Type B pancreatic cell (in vitro differentiated cells): ENCODE measurements around the gene PTPRK. TPM values are rescaled to one million over a fixed set of nuclear protein-coding genes. Genes with fewer than 3 reads are reported as not detected.

Experiments used
- DNase-seq: peaks from one replicate; pipeline ENCODE4 v3.0.0; 2021; ENCODE audit warnings: mixed read lengths; ENCODE audit not compliant: unreplicated experiment; ENCODE audit errors: extremely low spot score
- H3K27ac Mint-ChIP-seq: 2 replicates; pipeline ENCODE4 v1.8.0; 2021; ENCODE audit warnings: mild to moderate bottlenecking, mixed read lengths
- H3K27me3 Mint-ChIP-seq: 2 replicates; pipeline ENCODE4 v1.8.0; 2021; ENCODE audit warnings: mixed read lengths
- H3K36me3 Mint-ChIP-seq: 2 replicates; pipeline ENCODE4 v1.8.0; 2021; ENCODE audit warnings: mixed read lengths
- H3K4me1 Mint-ChIP-seq: one replicate; pipeline ENCODE4 v1.8.0; 2021; ENCODE audit warnings: mixed read lengths; ENCODE audit not compliant: unreplicated experiment
- H3K4me3 Mint-ChIP-seq: 2 replicates; pipeline ENCODE4 v1.8.0; 2021; ENCODE audit warnings: mild to moderate bottlenecking, mixed read lengths
- H3K9me3 Mint-ChIP-seq: 2 replicates; pipeline ENCODE4 v1.8.0; 2021; ENCODE audit warnings: mixed read lengths
- total RNA-seq: library from RNA; stranded (reverse); gene quantifications from 2 replicates; pipeline ENCODE4 v1.2.1, GENCODE V29; 2021; ENCODE audit warnings: low replicate concordance
- TF ChIP-seq, protein P1 (sequence below): fragments of 200-600 bp; sonication (generic); conservative IDR thresholded peaks from 2 replicates; pipeline ENCODE4 v1.5.0; 2021; ENCODE audit warnings: antibody characterized with exemption, mild to moderate bottlenecking

The PTPRK gene
- total RNA-seq, 1 donor from 2014 or later = 63.4 TPM

DNA sequence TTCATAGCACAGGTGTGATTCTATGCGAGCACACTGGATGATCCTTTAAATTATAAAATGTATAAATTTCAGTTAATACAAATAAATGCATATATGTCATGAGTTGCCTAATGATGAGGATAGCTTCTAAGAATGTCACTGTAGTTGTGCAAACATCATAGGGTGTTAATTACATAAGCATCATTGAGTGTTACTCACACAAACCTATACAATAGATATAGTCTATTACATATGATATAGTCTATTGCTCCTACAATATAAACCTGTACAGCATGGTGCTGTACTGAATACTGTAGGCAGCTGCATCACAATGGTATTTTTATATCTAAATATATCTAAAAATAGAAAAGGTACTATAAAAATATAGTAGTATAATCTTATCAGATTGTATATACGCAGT is 159.0 kb downstream of the PTPRK start:
- H3K27ac Mint-ChIP-seq = no peak overlapping the region
- peaks cover 18% of the 10 kb centered on the region for H3K4me1 Mint-ChIP-seq
- H3K27me3 Mint-ChIP-seq = no peaks in the 10 kb centered on the region
- TF ChIP-seq, protein P1, sequence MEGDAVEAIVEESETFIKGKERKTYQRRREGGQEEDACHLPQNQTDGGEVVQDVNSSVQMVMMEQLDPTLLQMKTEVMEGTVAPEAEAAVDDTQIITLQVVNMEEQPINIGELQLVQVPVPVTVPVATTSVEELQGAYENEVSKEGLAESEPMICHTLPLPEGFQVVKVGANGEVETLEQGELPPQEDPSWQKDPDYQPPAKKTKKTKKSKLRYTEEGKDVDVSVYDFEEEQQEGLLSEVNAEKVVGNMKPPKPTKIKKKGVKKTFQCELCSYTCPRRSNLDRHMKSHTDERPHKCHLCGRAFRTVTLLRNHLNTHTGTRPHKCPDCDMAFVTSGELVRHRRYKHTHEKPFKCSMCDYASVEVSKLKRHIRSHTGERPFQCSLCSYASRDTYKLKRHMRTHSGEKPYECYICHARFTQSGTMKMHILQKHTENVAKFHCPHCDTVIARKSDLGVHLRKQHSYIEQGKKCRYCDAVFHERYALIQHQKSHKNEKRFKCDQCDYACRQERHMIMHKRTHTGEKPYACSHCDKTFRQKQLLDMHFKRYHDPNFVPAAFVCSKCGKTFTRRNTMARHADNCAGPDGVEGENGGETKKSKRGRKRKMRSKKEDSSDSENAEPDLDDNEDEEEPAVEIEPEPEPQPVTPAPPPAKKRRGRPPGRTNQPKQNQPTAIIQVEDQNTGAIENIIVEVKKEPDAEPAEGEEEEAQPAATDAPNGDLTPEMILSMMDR = no peak
- DNase-seq = no peak
- no peak overlapping the region for H3K4me3 Mint-ChIP-seq
- H3K9me3 Mint-ChIP-seq = no peaks in the 10 kb centered on the region
- peaks cover 4% of the 10 kb centered on the region for H3K36me3 Mint-ChIP-seq

DNA sequence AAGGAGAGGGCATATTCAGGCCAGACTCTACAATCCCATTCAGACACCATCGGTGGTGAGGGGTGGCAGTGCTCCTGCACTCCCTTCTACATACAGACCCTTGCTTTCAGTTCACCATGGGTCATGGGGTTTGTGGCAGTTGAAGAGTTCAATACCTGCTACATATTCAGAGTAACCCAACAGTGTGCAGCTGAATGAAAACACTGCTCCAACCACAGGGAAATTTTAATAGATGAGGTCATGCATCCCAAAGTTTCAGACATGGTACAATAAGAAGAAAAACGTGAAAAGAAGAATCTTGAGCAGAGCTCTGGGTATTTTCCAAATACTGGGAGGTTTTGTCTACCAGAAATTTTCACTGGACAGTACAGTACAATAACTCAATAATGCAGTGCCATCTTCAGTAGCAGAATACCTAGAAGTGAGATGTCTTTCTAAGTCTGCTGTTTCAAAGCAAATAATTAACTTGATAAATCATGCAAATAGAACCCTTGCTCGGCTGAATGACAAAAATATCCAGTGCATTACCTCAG is 162.1 kb downstream of the PTPRK start:
- DNase-seq = no peak
- no peak overlapping the region for H3K4me3 Mint-ChIP-seq
- TF ChIP-seq, protein P1 = no peak
- peaks cover 11% of the 10 kb centered on the region for H3K4me1 Mint-ChIP-seq
- peak overlapping the region; percentile 10 for H3K27ac Mint-ChIP-seq
- H3K36me3 Mint-ChIP-seq = peaks cover 4% of the 10 kb centered on the region
- no peaks in the 10 kb centered on the region for H3K27me3 Mint-ChIP-seq
- no peaks in the 10 kb centered on the region for H3K9me3 Mint-ChIP-seq

DNA sequence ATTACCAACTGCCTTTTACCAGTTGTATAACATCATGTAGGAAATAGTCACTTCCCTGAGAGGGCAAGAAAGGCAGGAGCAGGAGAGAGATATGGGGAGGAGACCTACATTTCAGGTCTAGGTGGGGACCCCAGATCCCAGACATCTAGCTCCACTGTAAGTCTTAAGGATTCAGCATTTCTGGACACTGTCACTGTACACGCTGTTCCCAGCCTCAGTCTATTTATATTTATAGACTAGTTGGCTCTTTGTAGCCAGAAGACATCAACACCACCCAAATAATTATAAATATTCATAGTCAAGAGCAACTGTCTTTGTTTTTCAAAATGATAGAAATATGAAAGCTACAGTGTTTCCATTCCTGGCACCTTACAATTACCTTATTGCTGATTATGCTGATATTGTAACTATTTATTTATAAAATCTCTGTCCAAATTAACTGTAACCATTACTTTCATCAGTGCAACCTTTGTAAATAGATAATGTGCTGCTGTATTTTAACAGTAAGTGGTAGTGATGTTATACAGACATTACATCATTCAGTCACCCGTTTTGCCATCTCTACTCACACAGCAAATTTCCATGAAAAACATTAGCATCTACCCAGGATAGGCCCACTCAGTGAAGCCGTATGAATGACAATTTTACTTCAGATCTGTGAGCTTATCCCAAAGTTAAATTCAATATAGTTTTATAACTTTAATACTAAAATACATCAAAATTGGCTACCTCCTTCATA is 162.8 kb downstream of the PTPRK start:
- Mint-ChIP-seq H3K27me3 (no peaks in the 10 kb centered on the region), H3K36me3 (peaks cover 4% of the 10 kb centered on the region), H3K9me3 (peaks cover under 1% of the 10 kb centered on the region), H3K27ac (no peak overlapping the region), H3K4me3 (no peak overlapping the region), H3K4me1 (peaks cover 12% of the 10 kb centered on the region)
- no peak for DNase-seq
- TF ChIP-seq, protein P1 = no peak

DNA sequence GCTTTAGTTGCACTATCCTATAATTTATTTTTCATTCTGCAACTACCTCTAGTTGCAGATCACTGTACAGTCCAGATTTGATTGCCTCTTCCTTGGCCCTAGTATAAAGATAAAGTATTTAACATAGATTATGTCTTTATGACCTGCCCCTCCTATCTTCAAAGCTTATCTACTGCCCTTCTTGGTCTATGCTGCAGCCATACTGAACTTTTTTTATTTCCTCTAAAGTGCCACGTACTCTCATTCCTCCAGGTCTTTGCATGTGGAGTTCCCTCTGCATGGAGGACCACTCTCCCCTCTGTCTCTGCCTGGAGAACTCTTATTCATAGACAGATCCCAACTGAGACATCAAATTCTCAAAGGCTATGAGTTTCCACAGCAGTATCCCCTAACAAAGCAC is 168.0 kb downstream of the PTPRK start:
- no peak for DNase-seq
- peaks cover 4% of the 10 kb centered on the region for H3K9me3 Mint-ChIP-seq
- peak overlapping the region; percentile 28 for H3K27ac Mint-ChIP-seq
- peaks cover 31% of the 10 kb centered on the region for H3K4me1 Mint-ChIP-seq
- TF ChIP-seq, protein P1 = no peak
- no peaks in the 10 kb centered on the region for H3K36me3 Mint-ChIP-seq
- no peaks in the 10 kb centered on the region for H3K27me3 Mint-ChIP-seq
- no peak overlapping the region for H3K4me3 Mint-ChIP-seq

DNA sequence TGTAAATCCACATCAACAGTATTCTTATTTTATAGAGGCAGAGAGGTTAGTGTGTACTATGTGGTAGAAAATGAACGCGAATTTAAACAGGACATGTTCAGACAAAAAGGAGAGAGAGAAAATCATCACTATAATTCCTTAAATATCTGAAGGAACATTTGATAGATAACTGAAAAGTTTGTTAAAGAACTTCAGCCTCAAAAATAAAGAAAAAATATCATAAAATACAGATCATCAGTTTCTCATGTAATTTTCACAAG is 169.2 kb downstream of the PTPRK start:
- Mint-ChIP-seq H3K27ac (peak overlapping the region; percentile 6), H3K27me3 (no peaks in the 10 kb centered on the region), H3K36me3 (no peaks in the 10 kb centered on the region), H3K4me3 (no peak overlapping the region), H3K9me3 (peaks cover 4% of the 10 kb centered on the region), H3K4me1 (peaks cover 32% of the 10 kb centered on the region)
- DNase-seq = no peak
- TF ChIP-seq, protein P1 = no peak
